HG03064 (cell line): ENCODE results near the gene SPC24.
A peak's percentile ranks its signal among the peaks of the same experiment; 100 is the strongest.

Experiments
- ATAC-seq: cut with Tn5 transposase; IDR thresholded peaks from one replicate; pipeline ENCODE4 v1.9.1; 2021; ENCODE audit warnings: low read depth; ENCODE audit not compliant: unreplicated experiment

The SPC24 gene

GRCh38 chr19:11155373-11156120 lies at the start of gene SPC24:
Gene SPC24 (minus strand): TSS chr19:11155782. CDS start chr19:11155776, 6 bp downstream.
- peak; percentile 97 for ATAC-seq

GRCh38 chr19:11204943-11205349 lies 49.4 kb upstream of the SPC24 start:
- ATAC-seq: no peak

- ATAC-seq: no peak
Observed at GRCh38 chr19:11204076-11204602, 48.6 kb upstream of the SPC24 start.

GRCh38 chr19:11203194-11204075 lies 47.9 kb upstream of the SPC24 start:
- ATAC-seq: no peak

GRCh38 chr19:11202488-11203193 lies 47.1 kb upstream of the SPC24 start:
- ATAC-seq: no peak

- ATAC-seq: no peak
Observed at GRCh38 chr19:11201791-11202190, 46.2 kb upstream of the SPC24 start.

- no peak for ATAC-seq
Observed at GRCh38 chr19:11200931-11201330, 45.3 kb upstream of the SPC24 start.

DNA sequence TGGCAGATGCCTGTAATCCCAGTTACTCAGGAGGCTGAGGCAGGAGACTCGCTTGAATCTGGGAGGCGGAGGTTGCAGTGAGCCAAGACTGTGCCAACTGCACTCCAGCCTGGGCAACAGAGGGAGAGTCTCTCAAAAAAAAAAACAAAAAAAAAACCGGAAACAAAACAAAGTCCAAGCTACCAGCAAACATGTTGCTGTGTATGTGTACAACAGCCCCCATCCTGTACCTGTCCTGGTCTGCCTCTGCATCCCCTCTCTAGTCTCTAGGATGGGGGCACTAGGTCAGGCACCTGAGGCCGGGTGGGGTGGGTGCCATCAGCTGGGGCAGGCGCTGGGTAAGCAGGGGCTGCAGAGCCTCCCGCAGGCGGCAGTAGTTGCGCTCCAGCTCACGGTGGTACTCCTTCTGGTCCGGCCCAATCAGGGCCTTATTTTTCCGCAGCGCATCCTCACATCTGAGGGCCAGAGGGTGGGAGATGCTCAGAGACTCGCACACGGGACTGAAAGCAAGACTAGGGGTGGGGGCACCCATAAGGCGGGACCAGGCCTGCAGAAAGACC lies 44.5 kb upstream of the SPC24 start:
- ATAC-seq: no peak

- no peak for ATAC-seq
Observed at GRCh38 chr19:11199517-11199916, 43.9 kb upstream of the SPC24 start.

GRCh38 chr19:11198769-11199424 lies 43.3 kb upstream of the SPC24 start:
- ATAC-seq: no peak

GRCh38 chr19:11198175-11198534 lies 42.6 kb upstream of the SPC24 start:
- ATAC-seq: no peak

DNA sequence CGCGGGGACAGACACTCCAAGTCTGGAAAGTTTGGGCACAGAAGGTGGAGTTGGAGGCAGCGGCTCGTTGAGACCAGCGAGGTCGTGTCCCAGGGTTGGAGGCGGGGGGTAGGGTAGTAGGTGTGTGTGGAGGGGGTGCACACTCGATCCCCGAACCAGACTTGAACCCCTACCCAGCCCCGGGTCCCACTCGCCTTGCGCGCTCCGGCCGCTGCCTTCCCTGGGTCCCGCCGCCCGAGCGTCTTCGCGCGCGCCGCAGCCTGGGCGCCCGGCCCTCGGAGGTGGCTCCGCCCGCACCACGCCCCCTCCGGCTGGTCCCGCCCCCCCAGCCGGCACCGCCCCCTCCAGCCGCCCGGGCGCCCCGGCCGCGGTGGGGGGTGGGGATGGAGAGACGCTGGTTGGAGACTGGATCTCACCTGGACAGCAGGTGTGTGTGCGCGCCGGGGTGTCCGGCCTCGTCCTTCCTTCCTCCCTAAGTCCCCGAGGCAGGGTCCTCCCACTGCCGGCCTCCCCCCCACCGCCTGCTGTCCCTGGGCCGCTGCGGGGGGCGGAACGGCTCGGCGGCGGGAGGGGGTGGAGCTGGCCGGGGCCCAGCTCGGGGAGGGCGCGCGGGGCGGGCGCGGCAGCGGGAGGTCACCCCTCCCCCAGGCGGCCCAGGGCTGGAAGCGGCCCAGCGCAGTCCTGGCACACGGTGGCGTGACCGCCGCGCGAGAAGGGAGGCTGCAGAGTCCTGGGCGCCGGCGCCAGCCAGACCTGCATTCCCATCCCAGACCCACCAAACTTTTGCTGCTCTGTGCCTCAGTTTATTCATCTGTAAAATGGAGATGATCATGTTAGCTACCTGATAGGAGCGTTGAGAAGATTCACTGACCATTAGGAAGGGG lies 42.0 kb upstream of the SPC24 start, which contains the start of gene KANK2:
Gene KANK2 (minus strand): TSS at position 255 of the 884 bp plus-strand sequence. CDS start 3,034 bp downstream, outside the sequence.
- ATAC-seq: no peak

- ATAC-seq: no peak
Observed at GRCh38 chr19:11196406-11197287, 41.1 kb upstream of the SPC24 start.

GRCh38 chr19:11195681-11196080 lies 40.1 kb upstream of the SPC24 start:
- no peak for ATAC-seq

DNA sequence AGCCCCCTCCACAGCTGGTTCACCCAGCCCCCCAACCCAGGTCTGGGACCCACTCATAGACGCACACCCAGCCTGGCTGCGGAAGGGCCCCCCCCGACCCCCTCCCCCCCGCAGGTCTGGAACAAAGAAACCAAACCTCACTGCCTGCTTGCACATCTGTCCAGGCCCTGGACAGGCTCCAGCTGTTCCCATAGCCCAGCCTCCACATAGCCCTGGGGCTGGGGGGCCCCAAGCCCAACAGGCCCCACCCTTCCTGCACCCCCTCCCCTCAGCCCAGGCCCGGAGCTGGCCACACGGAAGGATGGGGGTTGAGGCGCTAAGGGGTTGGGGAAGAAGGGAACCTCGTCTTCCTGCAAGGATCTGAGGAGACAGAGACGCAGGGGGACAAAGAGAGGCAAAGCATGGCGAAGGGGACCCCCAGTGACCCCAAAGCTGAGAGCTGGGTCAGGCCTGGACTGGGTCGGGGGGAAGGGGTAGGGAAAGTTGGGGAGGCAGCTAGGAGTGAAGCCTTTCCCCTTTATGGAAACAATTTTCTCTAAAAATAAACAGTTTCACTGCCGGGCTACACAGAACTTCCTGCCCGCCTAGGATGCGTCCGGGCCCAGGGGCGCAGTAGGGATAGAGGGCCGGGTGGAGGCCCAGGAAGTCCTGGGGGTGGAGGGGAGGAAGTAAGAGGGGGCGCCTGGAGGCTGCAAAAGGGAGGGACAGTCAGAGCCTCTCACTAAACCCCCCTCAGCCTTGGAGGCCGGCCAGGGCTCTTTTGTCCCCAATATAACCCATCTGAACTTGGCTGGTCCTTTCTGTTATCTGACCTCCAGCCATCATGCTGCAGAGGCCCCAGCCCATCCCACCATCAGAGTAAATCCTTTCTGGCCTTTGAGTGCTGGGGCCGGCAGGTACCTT lies 39.3 kb upstream of the SPC24 start:
- ATAC-seq: no peak

- ATAC-seq: no peak
Observed at GRCh38 chr19:11194173-11194572, 38.6 kb upstream of the SPC24 start.
